Measurements from ENCODE around the gene NPFF. TPM values are rescaled to one million over a fixed set of nuclear protein-coding genes. Genes with fewer than 3 reads are reported as not detected.

The NPFF gene
- total RNA-seq, 1 experiment from 2014 or later, result 0.59 TPM

GRCh38 chr12:53482626-53483168, 24.6 kb downstream of the NPFF start (continued):
- TF ChIP-seq ATF3 (CRISPR knock-in tag; conservative IDR thresholded peaks at IDR 0.05) (no peak), ZNF423 (CRISPR knock-in tag; IDR thresholded peaks at IDR 0.05) (no peak), HMGA2 (CRISPR knock-in tag; IDR thresholded peaks at IDR 0.05) (no peak), AFF4 (CRISPR knock-in tag; IDR thresholded peaks at IDR 0.05; ENCODE audit: borderline replicate concordance) (no peak), ZNF138 (CRISPR knock-in tag; conservative IDR thresholded peaks at IDR 0.05) (no peak), KAT7 (CRISPR knock-in tag; IDR thresholded peaks at IDR 0.05; ENCODE audit: borderline replicate concordance) (no peak), ETV6 (CRISPR knock-in tag; IDR thresholded peaks at IDR 0.05) (no peak), FOXJ3 (CRISPR knock-in tag; IDR thresholded peaks at IDR 0.05; ENCODE audit: borderline replicate concordance) (0 out of 2 replicates have a peak, but pooled peaks have one; percentile 28), ERG (CRISPR knock-in tag; IDR thresholded peaks at IDR 0.05) (peak; percentile 42; the same call in 1 of the 2 replicates), ZBTB21 (CRISPR knock-in tag; IDR thresholded peaks at IDR 0.05; ENCODE audit: borderline replicate concordance) (no peak)

GRCh38 chr12:53481939-53482586, 25.2 kb downstream of the NPFF start:
- peak overlapping the region; percentile 86 for H3K27ac Mint-ChIP-seq
- no peaks in the 10 kb centered on the region for H3K27me3 Mint-ChIP-seq (ENCODE audit: low read depth)
- ChIA-PET POLR2A (interaction anchor here (0.6 to 2.7 kb wide), 11 partner anchors 11 to 215 kb away, joined by 3 to 23 read pairs (median 3); partner anchors contain the start of genes MAP3K12 and TARBP2), CTCF (interaction anchor here (0.5 to 8.1 kb wide), 30 partner anchors 8 to 434 kb away, joined by 3 to 99 read pairs (median 4); partner anchors contain the start of genes AAAS, ATP5MC2, MAP3K12 and NPFF)
- H3K4me1 Mint-ChIP-seq, result peaks cover 18% of the 10 kb centered on the region
- TF ChIP-seq, protein P1, sequence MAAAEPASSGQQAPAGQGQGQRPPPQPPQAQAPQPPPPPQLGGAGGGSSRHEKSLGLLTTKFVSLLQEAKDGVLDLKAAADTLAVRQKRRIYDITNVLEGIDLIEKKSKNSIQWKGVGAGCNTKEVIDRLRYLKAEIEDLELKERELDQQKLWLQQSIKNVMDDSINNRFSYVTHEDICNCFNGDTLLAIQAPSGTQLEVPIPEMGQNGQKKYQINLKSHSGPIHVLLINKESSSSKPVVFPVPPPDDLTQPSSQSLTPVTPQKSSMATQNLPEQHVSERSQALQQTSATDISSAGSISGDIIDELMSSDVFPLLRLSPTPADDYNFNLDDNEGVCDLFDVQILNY (CRISPR knock-in tag; IDR thresholded peaks at IDR 0.05), result no peak
- TF ChIP-seq ZNF423 (CRISPR knock-in tag; IDR thresholded peaks at IDR 0.05) (no peak), HMGXB4 (CRISPR knock-in tag; IDR thresholded peaks at IDR 0.05) (no peak), KAT7 (CRISPR knock-in tag; IDR thresholded peaks at IDR 0.05; ENCODE audit: borderline replicate concordance) (no peak), GRHL2 (CRISPR knock-in tag; IDR thresholded peaks at IDR 0.05; ENCODE audit: insufficient replicate concordance, severe bottlenecking) (no peak), ATF6 (CRISPR knock-in tag; IDR thresholded peaks at IDR 0.05) (no peak), OVOL2 (CRISPR knock-in tag; IDR thresholded peaks at IDR 0.05; ENCODE audit: borderline replicate concordance) (no peak), ZNF425 (CRISPR knock-in tag; conservative IDR thresholded peaks at IDR 0.05) (0 out of 2 replicates have a peak, but pooled peaks have one; percentile 30), CREM (CRISPR knock-in tag; IDR thresholded peaks at IDR 0.05) (no peak)
- TF ChIP-seq, protein P2, sequence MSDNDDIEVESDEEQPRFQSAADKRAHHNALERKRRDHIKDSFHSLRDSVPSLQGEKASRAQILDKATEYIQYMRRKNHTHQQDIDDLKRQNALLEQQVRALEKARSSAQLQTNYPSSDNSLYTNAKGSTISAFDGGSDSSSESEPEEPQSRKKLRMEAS (CRISPR knock-in tag; IDR thresholded peaks at IDR 0.05), result no peak
- TF ChIP-seq, protein P3, sequence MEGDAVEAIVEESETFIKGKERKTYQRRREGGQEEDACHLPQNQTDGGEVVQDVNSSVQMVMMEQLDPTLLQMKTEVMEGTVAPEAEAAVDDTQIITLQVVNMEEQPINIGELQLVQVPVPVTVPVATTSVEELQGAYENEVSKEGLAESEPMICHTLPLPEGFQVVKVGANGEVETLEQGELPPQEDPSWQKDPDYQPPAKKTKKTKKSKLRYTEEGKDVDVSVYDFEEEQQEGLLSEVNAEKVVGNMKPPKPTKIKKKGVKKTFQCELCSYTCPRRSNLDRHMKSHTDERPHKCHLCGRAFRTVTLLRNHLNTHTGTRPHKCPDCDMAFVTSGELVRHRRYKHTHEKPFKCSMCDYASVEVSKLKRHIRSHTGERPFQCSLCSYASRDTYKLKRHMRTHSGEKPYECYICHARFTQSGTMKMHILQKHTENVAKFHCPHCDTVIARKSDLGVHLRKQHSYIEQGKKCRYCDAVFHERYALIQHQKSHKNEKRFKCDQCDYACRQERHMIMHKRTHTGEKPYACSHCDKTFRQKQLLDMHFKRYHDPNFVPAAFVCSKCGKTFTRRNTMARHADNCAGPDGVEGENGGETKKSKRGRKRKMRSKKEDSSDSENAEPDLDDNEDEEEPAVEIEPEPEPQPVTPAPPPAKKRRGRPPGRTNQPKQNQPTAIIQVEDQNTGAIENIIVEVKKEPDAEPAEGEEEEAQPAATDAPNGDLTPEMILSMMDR (IDR thresholded peaks at IDR 0.05), result peak; percentile 13; the same call in 1 of the 2 replicates
- H3K4me3 Mint-ChIP-seq, result no peak overlapping the region
- DNase-seq (ENCODE audit: low spot score) (peak; percentile 19), ATAC-seq (peak; percentile 63)
- peaks cover 60% of the 10 kb centered on the region for H3K36me3 Mint-ChIP-seq
- no peaks in the 10 kb centered on the region for H3K9me3 Mint-ChIP-seq
